Measurements from ENCODE around the gene CLSTN2. TPM values are rescaled to one million over a fixed set of nuclear protein-coding genes. Genes with fewer than 3 reads are reported as not detected.

The CLSTN2 gene
- total RNA-seq, 1 donor from 2014 or later = 1.6 TPM

- DNase-seq (ENCODE audit: extremely low read depth, low read depth, low spot score) = no peak
Measured at GRCh38 chr3:140468407-140468806, 533.4 kb downstream of the CLSTN2 start.

- no peak for DNase-seq (ENCODE audit: extremely low read depth, low read depth, low spot score)
Measured at GRCh38 chr3:140469491-140469890, 534.5 kb downstream of the CLSTN2 start.

GRCh38 chr3:140470211-140470610, 535.2 kb downstream of the CLSTN2 start:
- no peak for DNase-seq (ENCODE audit: extremely low read depth, low read depth, low spot score)

GRCh38 chr3:140470962-140471361, 536.0 kb downstream of the CLSTN2 start:
- no peak for DNase-seq (ENCODE audit: extremely low read depth, low read depth, low spot score)

- DNase-seq (ENCODE audit: extremely low read depth, low read depth, low spot score) = no peak
Measured at GRCh38 chr3:140472306-140473020, 537.5 kb downstream of the CLSTN2 start.

- DNase-seq (ENCODE audit: extremely low read depth, low read depth, low spot score) = no peak
Measured at GRCh38 chr3:140487566-140487965, 552.6 kb downstream of the CLSTN2 start.

GRCh38 chr3:140493271-140493670, 558.3 kb downstream of the CLSTN2 start:
- no peak for DNase-seq (ENCODE audit: extremely low read depth, low read depth, low spot score)

GRCh38 chr3:140494970-140495369, 560.0 kb downstream of the CLSTN2 start:
- no peak for DNase-seq (ENCODE audit: extremely low read depth, low read depth, low spot score)

GRCh38 chr3:140497331-140497730, 562.3 kb downstream of the CLSTN2 start:
- DNase-seq (ENCODE audit: extremely low read depth, low read depth, low spot score) = no peak

GRCh38 chr3:140499114-140499757, 564.3 kb downstream of the CLSTN2 start:
- no peak for DNase-seq (ENCODE audit: extremely low read depth, low read depth, low spot score)

- DNase-seq (ENCODE audit: extremely low read depth, low read depth, low spot score) = no peak
Measured at GRCh38 chr3:140500473-140500872, 565.5 kb downstream of the CLSTN2 start.

GRCh38 chr3:140501061-140501769, 566.2 kb downstream of the CLSTN2 start:
- no peak for DNase-seq (ENCODE audit: extremely low read depth, low read depth, low spot score)

GRCh38 chr3:140501770-140502364, 566.9 kb downstream of the CLSTN2 start:
- no peak for DNase-seq (ENCODE audit: extremely low read depth, low read depth, low spot score)

- DNase-seq (ENCODE audit: extremely low read depth, low read depth, low spot score) = no peak
Measured at GRCh38 chr3:140505213-140505612, 570.2 kb downstream of the CLSTN2 start.

- no peak for DNase-seq (ENCODE audit: extremely low read depth, low read depth, low spot score)
Measured at GRCh38 chr3:140505876-140506275, 570.9 kb downstream of the CLSTN2 start.

GRCh38 chr3:140508550-140508949, 573.6 kb downstream of the CLSTN2 start:
- no peak for DNase-seq (ENCODE audit: extremely low read depth, low read depth, low spot score)

- no peak for DNase-seq (ENCODE audit: extremely low read depth, low read depth, low spot score)
Measured at GRCh38 chr3:140509534-140509933, 574.5 kb downstream of the CLSTN2 start.

GRCh38 chr3:140510303-140510861, 575.4 kb downstream of the CLSTN2 start:
- DNase-seq (ENCODE audit: extremely low read depth, low read depth, low spot score) = no peak

- DNase-seq (ENCODE audit: extremely low read depth, low read depth, low spot score) = no peak
Measured at GRCh38 chr3:140521751-140522445, 586.9 kb downstream of the CLSTN2 start.

GRCh38 chr3:140522653-140523380, 587.8 kb downstream of the CLSTN2 start:
- no peak for DNase-seq (ENCODE audit: extremely low read depth, low read depth, low spot score)
